ENCODE measurements around the gene ASIP. TPM values are rescaled to one million over a fixed set of nuclear protein-coding genes. Genes with fewer than 3 reads are reported as not detected.

The ASIP gene
- total RNA-seq, 1 donor from 2014 or later = not detected

GRCh38 chr20:34312024-34312460 lies 70.8 kb downstream of the ASIP start:
- peak overlapping the region; percentile 62 for H3K4me3 Mint-ChIP-seq (ENCODE audit: unreplicated experiment)
- H3K9me3 Mint-ChIP-seq (ENCODE audit: unreplicated experiment) = no peaks in the 10 kb centered on the region
- no peaks in the 10 kb centered on the region for H3K36me3 Mint-ChIP-seq (ENCODE audit: unreplicated experiment)
- no peaks in the 10 kb centered on the region for H3K27me3 Mint-ChIP-seq (ENCODE audit: unreplicated experiment)
- DNase-seq (ENCODE audit: extremely low spot score, unreplicated experiment) = no peak
- H3K27ac Mint-ChIP-seq (ENCODE audit: unreplicated experiment) = no peak overlapping the region
- peaks cover 13% of the 10 kb centered on the region for H3K4me1 Mint-ChIP-seq (ENCODE audit: unreplicated experiment)
- TF ChIP-seq CTCF (IDR thresholded peaks at IDR 0.05) = no peak

GRCh38 chr20:34312544-34313217 lies 71.5 kb downstream of the ASIP start:
- Mint-ChIP-seq H3K9me3 (ENCODE audit: unreplicated experiment) (no peaks in the 10 kb centered on the region), H3K27me3 (ENCODE audit: unreplicated experiment) (no peaks in the 10 kb centered on the region), H3K27ac (ENCODE audit: unreplicated experiment) (no peak overlapping the region), H3K4me1 (ENCODE audit: unreplicated experiment) (peaks cover 13% of the 10 kb centered on the region), H3K36me3 (ENCODE audit: unreplicated experiment) (no peaks in the 10 kb centered on the region), H3K4me3 (ENCODE audit: unreplicated experiment) (peak overlapping the region; percentile 48)
- peak; percentile 100 for TF ChIP-seq CTCF (IDR thresholded peaks at IDR 0.05)
- peak; percentile 93 for DNase-seq (ENCODE audit: extremely low spot score, unreplicated experiment)

- H3K36me3 Mint-ChIP-seq (ENCODE audit: unreplicated experiment) = no peaks in the 10 kb centered on the region
- no peak overlapping the region for H3K4me3 Mint-ChIP-seq (ENCODE audit: unreplicated experiment)
- H3K27me3 Mint-ChIP-seq (ENCODE audit: unreplicated experiment) = peaks cover 7% of the 10 kb centered on the region
- peaks cover 13% of the 10 kb centered on the region for H3K4me1 Mint-ChIP-seq (ENCODE audit: unreplicated experiment)
- no peak for DNase-seq (ENCODE audit: extremely low spot score, unreplicated experiment)
- H3K9me3 Mint-ChIP-seq (ENCODE audit: unreplicated experiment) = no peaks in the 10 kb centered on the region
- no peak for TF ChIP-seq CTCF (IDR thresholded peaks at IDR 0.05)
- no peak overlapping the region for H3K27ac Mint-ChIP-seq (ENCODE audit: unreplicated experiment)
Measured at GRCh38 chr20:34315236-34315635, 74.0 kb downstream of the ASIP start.

GRCh38 chr20:34316196-34316814 lies 75.1 kb downstream of the ASIP start:
- no peaks in the 10 kb centered on the region for H3K36me3 Mint-ChIP-seq (ENCODE audit: unreplicated experiment)
- no peak for TF ChIP-seq CTCF (IDR thresholded peaks at IDR 0.05)
- H3K27me3 Mint-ChIP-seq (ENCODE audit: unreplicated experiment) = peaks cover 10% of the 10 kb centered on the region
- no peak overlapping the region for H3K4me3 Mint-ChIP-seq (ENCODE audit: unreplicated experiment)
- no peak for DNase-seq (ENCODE audit: extremely low spot score, unreplicated experiment)
- H3K27ac Mint-ChIP-seq (ENCODE audit: unreplicated experiment) = no peak overlapping the region
- peaks cover 13% of the 10 kb centered on the region for H3K4me1 Mint-ChIP-seq (ENCODE audit: unreplicated experiment)
- H3K9me3 Mint-ChIP-seq (ENCODE audit: unreplicated experiment) = no peaks in the 10 kb centered on the region

Other genes with a start within 250 kb of the ASIP start
- 132 and 134 TPM in 2 replicates for gene RALY, start 247.5 kb upstream of the ASIP start, total RNA-seq
- 87.9 and 90.6 TPM in 2 replicates for gene EIF2S2, start 129.2 kb upstream of the ASIP start, total RNA-seq
- 110 and 114 TPM in 2 replicates for gene AHCY, start 61.9 kb downstream of the ASIP start, total RNA-seq
- gene ITCH, start 121.8 kb downstream of the ASIP start, total RNA-seq = 55.4 and 55.5 TPM in 2 replicates

Data from osteocyte (in vitro differentiated cells).